A172 (cell line): ENCODE data around the gene NUDT17. TPM values are rescaled to one million over a fixed set of nuclear protein-coding genes. Genes with fewer than 3 reads are reported as not detected.
A peak's percentile ranks its signal among the peaks of the same experiment; 100 is the strongest.
"Not testable (repeated sequence)": the region's sequence is repeated elsewhere in the genome, so short reads cannot be mapped to it uniquely, and the experiment has no call there.

Source experiments
- DNase-seq: peaks from one replicate; pipeline ENCODE4 v3.0.0-alpha.2; 2015; ENCODE audit warnings: low spot score
- total RNA-seq: library from RNA; depleted of rRNA; stranded (reverse); fragments of >200 nt; shearing (Covaris generic); gene quantifications from 2 replicates; pipeline ENCODE4 v1.2.3, GENCODE V29; 2014; rRNA removed

The NUDT17 gene, protein sequence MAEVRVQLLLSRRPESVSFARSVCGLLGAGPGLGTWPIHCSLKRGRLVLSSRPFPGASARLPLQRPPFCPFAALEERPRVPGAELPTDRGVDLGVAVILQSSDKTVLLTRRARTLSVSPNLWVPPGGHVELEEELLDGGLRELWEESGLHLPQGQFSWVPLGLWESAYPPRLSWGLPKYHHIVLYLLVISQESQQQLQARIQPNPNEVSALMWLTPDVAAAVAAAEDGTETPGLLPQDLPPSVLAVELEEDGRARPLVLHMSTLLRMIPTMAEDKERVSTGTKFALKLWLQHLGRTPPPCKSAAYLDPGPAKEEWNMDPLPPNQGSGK
- 2.7 and 8.2 TPM in 2 replicates for total RNA-seq

DNA sequence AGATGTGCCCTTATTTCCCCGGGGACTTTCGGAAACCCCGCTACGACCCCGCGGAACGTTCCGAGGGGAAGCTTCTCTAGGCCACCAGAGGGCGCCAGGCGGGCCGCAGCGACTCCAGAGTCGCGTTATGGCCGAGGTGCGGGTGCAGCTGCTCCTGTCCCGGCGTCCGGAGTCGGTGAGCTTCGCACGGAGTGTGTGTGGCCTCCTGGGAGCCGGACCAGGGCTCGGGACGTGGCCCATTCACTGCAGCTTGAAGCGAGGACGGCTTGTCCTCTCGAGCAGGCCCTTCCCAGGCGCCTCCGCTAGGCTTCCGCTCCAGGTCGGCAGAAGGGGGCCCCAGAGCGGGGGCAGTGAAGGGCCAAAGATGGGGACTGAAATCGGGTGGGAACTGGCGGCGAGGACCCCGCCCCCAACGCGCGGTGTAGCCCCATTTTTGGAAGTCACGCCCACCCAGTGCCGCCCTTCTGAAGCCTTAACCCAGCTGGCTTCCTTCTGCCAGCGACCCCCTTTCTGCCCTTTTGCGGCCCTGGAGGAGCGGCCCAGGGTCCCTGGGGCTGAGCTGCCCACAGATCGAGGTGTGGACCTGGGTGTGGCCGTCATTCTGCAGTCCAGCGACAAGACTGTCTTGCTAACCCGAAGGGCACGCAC, at the start of gene NUDT17:
Gene NUDT17 (plus strand): TSS at position 117 of the 648 bp plus-strand sequence. CDS start 11 bp downstream, at position 128.
- peak; percentile 62 for DNase-seq

GRCh38 chr1:145796753-145797152, 48.7 kb upstream of the NUDT17 start:
- DNase-seq = no peak

GRCh38 chr1:145799806-145800205, 45.6 kb upstream of the NUDT17 start:
- DNase-seq = no peak

DNA sequence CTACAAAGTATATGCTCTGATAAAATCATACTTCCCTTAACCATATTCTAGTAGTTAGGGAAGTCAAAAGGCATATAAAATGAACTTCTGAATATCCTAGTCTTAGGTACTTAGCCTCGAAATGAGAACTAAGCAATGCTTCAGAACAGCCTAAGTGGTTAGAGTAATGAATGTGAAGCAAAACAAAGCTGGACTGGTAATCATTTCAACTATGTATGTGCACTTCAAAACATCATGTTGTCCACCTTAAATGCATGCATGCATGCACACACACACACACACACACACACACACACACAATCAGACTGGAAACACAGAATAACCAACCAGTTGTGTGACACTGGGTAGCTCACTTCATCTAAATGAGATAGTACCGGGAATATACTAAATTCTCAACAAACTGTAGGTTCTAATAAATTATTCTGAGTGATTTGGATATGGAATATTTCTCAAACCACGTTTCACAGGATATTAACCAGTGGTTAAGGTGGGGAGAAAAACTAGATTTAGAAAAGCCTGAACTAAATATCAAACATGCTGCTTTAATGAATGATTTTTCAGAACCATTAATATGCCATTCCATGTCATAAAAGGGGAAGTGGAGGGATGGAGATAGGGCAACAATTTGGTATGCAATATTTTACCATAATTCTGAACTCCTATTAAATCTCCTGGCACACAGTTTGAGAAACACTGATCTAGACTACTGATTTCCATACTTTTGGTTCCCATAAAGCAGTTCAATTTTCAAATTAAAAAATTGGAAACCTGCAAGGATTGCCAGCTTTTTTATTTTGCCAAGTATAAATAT, 41.0 kb upstream of the NUDT17 start:
- no peak for DNase-seq

- DNase-seq = no peak
These were observed 40.4 kb upstream of the NUDT17 start for GRCh38 chr1:145805057-145805456.

DNA sequence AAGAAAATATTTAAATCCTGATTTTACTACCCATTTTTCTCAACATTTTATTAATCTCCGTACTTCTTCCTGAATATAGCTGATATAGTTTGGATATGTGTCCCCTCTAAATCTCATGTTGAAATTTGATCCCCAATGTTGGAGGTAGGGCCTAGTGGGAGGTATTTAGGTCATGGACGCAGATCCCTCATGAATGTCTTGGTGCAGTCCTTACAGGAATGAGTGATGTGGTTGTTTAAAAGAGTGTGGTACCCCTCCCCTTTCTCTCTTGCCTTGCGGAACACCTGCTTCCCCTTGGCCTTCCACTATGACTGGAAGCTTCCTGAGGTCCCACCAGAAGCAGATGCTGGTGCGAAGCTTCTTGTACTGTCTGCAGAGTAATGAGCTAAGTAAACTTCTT, 39.0 kb upstream of the NUDT17 start:
- no peak for DNase-seq

DNA sequence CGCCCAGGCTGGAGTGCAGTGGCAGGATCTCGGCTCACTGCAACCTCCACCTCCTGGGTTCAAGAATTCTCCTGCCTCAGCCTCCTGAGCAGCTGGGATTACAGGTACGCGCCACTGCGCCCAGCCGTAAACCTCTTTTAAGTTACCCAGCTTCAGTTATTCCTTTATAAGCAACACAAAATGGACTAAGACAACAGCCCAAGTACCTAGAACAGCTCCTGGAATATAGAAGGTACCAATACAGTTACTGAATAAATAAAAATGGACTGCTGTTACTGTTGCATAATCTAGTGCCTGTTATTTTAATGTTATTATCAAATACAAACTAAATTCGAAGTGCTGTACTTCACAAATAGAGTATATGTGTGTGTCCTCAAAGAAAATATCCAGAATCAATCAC, 38.6 kb upstream of the NUDT17 start:
- DNase-seq = no peak

GRCh38 chr1:145812977-145813810, 32.2 kb upstream of the NUDT17 start:
- DNase-seq = not testable (repeated sequence)

DNA sequence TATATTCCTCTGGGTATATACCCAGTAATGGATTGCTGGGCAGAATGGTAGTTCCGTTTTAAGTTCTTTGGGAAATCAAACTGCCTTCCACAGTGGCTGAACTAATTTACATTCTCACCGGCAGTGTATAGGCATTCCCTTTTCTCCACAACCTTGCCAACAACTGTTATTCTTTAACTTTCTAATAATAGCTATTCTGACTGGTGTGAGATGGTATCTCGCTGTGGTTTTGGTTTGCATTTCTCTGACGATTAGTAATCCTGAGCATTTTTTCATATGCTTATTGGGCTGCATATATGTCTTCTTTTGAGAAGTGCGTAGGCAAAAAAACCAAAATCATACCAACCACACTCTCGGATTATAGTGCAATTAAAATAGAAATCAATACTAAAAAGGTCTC, 27.3 kb upstream of the NUDT17 start:
- DNase-seq = peak; percentile 65

GRCh38 chr1:145822779-145823331, 22.6 kb upstream of the NUDT17 start:
- DNase-seq = not testable (repeated sequence)

GRCh38 chr1:145823565-145824498, 21.6 kb upstream of the NUDT17 start, which contains the start of the genes POLR3C and RNF115:
TSS of gene POLR3C (plus strand) at chr1:145824200. CDS start at chr1:145825777, 1,577 bp downstream.
TSS of gene RNF115 (minus strand) at chr1:145824095. CDS start at chr1:145823873, 222 bp downstream.
- DNase-seq = peak; percentile 90

DNA sequence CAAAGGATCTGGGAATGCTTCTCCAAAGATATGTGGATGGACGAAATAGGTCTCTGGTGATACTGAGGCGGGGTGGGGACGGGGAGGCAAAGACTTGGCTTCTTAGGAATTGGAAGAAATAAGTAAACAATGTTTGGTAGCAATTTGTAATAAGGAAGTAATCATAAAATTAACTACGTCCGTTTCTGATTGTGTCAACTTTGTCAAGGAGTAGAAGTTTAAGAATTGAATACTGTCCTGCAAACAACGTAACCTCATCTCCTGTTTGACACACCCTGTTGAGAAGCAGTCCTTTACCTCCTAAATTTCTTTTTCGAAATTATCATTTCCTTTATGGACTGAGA, 21.0 kb upstream of the NUDT17 start:
- no peak for DNase-seq

GRCh38 chr1:145826030-145826429, 19.4 kb upstream of the NUDT17 start:
- no peak for DNase-seq

DNA sequence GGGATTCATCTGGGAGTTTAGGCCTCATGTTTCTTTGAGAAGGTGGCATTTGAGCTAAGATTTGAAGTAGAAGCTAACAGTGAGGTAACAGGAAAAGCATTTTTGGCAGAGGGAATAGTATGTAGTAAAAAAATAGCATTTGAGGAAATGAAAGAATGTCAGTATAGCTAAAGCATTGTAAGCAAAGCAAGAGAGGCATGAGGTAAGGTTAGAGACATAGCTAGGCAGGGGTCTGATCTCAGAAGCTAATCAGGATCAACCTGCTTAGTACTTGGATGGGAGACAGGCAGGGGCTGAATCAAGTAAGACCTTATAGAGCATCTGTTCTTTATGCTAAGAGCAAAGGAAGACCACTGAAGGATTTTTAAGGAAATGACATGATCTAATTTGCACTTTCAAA, 17.5 kb upstream of the NUDT17 start:
- DNase-seq = no peak

- no peak for DNase-seq
These were observed 16.9 kb upstream of the NUDT17 start for GRCh38 chr1:145828367-145829026.

DNA sequence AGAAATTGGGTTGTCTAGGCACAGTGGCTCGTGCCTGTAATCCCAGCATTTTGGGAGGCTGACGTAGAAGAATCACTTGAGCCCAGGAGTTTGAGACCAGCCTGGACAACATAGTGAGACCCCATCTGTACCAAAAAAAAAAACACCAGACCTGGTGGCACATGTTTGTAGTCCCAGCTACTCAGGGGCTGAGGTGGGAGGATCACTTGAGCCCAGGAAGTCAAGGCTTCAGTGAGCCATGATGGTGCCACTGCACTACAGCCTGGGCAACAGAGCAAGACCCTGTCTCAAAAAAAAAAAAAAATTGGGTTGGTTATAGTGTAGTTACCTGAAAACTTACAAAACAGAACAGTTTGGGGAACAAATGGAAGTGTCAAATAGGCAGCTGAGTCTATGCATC, 14.6 kb upstream of the NUDT17 start:
- not testable (repeated sequence) for DNase-seq

- no peak for DNase-seq
These were observed 7.8 kb upstream of the NUDT17 start for GRCh38 chr1:145837656-145838055.

- no peak for DNase-seq
These were observed 2.4 kb upstream of the NUDT17 start for GRCh38 chr1:145843031-145843430.

DNA sequence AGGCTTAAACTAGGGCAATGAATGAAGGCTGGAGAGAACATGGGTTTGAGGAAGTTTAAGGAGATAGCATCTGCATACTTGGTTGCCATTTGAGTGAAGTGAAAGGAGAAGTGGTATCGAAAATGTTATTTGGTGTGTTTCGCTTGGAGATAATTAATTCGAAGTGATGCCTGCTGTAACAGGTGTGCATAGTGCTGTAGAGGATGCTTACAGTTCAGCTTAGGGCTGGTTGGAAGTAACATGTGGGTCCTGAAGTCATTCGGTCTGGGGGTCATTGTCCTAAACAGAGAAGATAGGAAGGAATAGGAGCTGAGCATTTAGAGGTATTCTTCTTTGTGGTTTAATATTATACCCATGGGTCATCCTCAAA, 301 bp upstream of the NUDT17 start:
- no peak for DNase-seq
